Panc1 (cell line): ENCODE data around the gene RBFOX1. TPM values are rescaled to one million over a fixed set of nuclear protein-coding genes. Genes with fewer than 3 reads are reported as not detected.

ENCODE experiments used
- ATAC-seq: fragments of 200-7000 bp; cut with Tn5 transposase; 2 replicates; pipeline ENCODE4 v1.9.1; 2020; ENCODE audit warnings: mild to moderate bottlenecking, moderate library complexity
- BruUV-seq: library from RNA; stranded (reverse); fragments of 400-500 nt; replicated peaks from 2 replicates; lab custom pipeline; 2021; lab: Mats Ljungman, UMichigan
- CTCF ChIA-PET: fragments of 300-600 bp; sonication (Branson Sonifier 250); formaldehyde crosslinking; loops from one replicate; lab custom pipeline; 2022; ENCODE audit warnings: antibody characterized with exemption; lab: Charles Lee
- POLR2A ChIA-PET: fragments of 300-600 bp; sonication (Branson Sonifier 250); formaldehyde crosslinking; loops from one replicate; lab custom pipeline; 2022; ENCODE audit warnings: antibody characterized with exemption; lab: Charles Lee
- DNase-seq: peaks from one replicate; pipeline ENCODE4 v3.0.0-alpha.2; 2010; ENCODE audit warnings: low read depth, low spot score
- H3K27ac ChIP-seq: 2 replicates; pipeline ENCODE4 v1.5.1; 2011; ENCODE audit warnings: mild to moderate bottlenecking, low read length, inconsistent platforms
- H3K27me3 ChIP-seq: fragments of 200-500 bp; sonication (Bioruptor generic); 2 replicates; pipeline ENCODE4 v1.6.0; 2014; ENCODE audit warnings: low read length, inconsistent platforms; ENCODE audit not compliant: control insufficient read depth, insufficient read depth
- H3K36me3 ChIP-seq: fragments of 200-500 bp; sonication (Bioruptor generic); 2 replicates; pipeline ENCODE4 v1.5.1; 2014; ENCODE audit warnings: inconsistent platforms, mild to moderate bottlenecking, low read length, moderate library complexity; ENCODE audit not compliant: control insufficient read depth, insufficient read depth
- H3K4me1 ChIP-seq: 2 replicates; pipeline ENCODE4 v1.5.1; 2011; ENCODE audit warnings: inconsistent platforms, mild to moderate bottlenecking, low read length, moderate library complexity; ENCODE audit not compliant: control insufficient read depth, insufficient read depth
- H3K4me3 ChIP-seq, 2 experiments: 2 replicates each; pipeline ENCODE4 v1.5.1; 2011 to 2012; ENCODE audit warnings: low read depth in 2 of 2, low read length in 2 of 2, mild to moderate bottlenecking in 2 of 2, inconsistent platforms in 1 of 2, moderate library complexity in 1 of 2
- H3K9me3 ChIP-seq: fragments of 200-500 bp; sonication (Bioruptor generic); 2 replicates; pipeline ENCODE4 v1.5.1; 2014; ENCODE audit warnings: low read depth, mild to moderate bottlenecking, inconsistent platforms, low read length, moderate library complexity; ENCODE audit not compliant: control insufficient read depth, insufficient read depth
- POLR2AphosphoS5 ChIP-seq: IDR thresholded peaks from 2 replicates; pipeline ENCODE4 v1.6.1; 2012; ENCODE audit warnings: mild to moderate bottlenecking, low read depth, low read length, moderate library complexity
- SIN3A ChIP-seq: IDR thresholded peaks from 2 replicates; pipeline ENCODE4 v1.6.1; 2012; ENCODE audit warnings: low read depth, mild to moderate bottlenecking, low read length, moderate library complexity, borderline replicate concordance; ENCODE audit not compliant: insufficient read depth
- TCF7L2 ChIP-seq: IDR thresholded peaks from 2 replicates; pipeline ENCODE4 v1.6.1; 2011; ENCODE audit warnings: mild to moderate bottlenecking, low read depth, low read length, inconsistent platforms
- in situ Hi-C: cut with HindIII; loops from 2 replicates; pipeline ENCODE4 v1.10.0; 2016; ENCODE audit warnings: low sequenced_read_pairs, low pct_unique_long_range_greater_than_20kb
- intact Hi-C: fragments of 100-400 bp; cut with micrococcal nuclease; formaldehyde crosslinking; loops from one replicate; pipeline ENCODE4 v1.10.0; 2022; ENCODE audit not compliant: unreplicated experiment
- total RNA-seq: library from RNA; stranded (reverse); gene quantifications from one replicate; pipeline ENCODE4 v1.2.1, GENCODE V29; 2021; ENCODE audit not compliant: unreplicated experiment
- TF ChIP-seq, protein P1 (sequence below): fragments of 450-650 bp; IDR thresholded peaks from 2 replicates; pipeline ENCODE4 v1.5.1; 2017; ENCODE audit warnings: mild to moderate bottlenecking
- TF ChIP-seq, protein P2 (sequence below), 2 experiments: IDR thresholded peaks; 2 replicates each; pipeline ENCODE4 v1.6.1; 2011 to 2012; ENCODE audit warnings: low read depth in 2 of 2, control low read depth in 1 of 2, low read length in 1 of 2, mild to moderate bottlenecking in 1 of 2, moderate library complexity in 1 of 2; ENCODE audit not compliant: insufficient read depth in 1 of 2

Gene RBFOX1
- total RNA-seq, 1 experiment from 2014 or later, result not detected

- in situ Hi-C loops (no loop called here), intact Hi-C loops (no loop called here)
- TF ChIP-seq, protein P1, sequence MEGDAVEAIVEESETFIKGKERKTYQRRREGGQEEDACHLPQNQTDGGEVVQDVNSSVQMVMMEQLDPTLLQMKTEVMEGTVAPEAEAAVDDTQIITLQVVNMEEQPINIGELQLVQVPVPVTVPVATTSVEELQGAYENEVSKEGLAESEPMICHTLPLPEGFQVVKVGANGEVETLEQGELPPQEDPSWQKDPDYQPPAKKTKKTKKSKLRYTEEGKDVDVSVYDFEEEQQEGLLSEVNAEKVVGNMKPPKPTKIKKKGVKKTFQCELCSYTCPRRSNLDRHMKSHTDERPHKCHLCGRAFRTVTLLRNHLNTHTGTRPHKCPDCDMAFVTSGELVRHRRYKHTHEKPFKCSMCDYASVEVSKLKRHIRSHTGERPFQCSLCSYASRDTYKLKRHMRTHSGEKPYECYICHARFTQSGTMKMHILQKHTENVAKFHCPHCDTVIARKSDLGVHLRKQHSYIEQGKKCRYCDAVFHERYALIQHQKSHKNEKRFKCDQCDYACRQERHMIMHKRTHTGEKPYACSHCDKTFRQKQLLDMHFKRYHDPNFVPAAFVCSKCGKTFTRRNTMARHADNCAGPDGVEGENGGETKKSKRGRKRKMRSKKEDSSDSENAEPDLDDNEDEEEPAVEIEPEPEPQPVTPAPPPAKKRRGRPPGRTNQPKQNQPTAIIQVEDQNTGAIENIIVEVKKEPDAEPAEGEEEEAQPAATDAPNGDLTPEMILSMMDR, result no peak
- no peak for TF ChIP-seq TCF7L2
- TF ChIP-seq, protein P2, sequence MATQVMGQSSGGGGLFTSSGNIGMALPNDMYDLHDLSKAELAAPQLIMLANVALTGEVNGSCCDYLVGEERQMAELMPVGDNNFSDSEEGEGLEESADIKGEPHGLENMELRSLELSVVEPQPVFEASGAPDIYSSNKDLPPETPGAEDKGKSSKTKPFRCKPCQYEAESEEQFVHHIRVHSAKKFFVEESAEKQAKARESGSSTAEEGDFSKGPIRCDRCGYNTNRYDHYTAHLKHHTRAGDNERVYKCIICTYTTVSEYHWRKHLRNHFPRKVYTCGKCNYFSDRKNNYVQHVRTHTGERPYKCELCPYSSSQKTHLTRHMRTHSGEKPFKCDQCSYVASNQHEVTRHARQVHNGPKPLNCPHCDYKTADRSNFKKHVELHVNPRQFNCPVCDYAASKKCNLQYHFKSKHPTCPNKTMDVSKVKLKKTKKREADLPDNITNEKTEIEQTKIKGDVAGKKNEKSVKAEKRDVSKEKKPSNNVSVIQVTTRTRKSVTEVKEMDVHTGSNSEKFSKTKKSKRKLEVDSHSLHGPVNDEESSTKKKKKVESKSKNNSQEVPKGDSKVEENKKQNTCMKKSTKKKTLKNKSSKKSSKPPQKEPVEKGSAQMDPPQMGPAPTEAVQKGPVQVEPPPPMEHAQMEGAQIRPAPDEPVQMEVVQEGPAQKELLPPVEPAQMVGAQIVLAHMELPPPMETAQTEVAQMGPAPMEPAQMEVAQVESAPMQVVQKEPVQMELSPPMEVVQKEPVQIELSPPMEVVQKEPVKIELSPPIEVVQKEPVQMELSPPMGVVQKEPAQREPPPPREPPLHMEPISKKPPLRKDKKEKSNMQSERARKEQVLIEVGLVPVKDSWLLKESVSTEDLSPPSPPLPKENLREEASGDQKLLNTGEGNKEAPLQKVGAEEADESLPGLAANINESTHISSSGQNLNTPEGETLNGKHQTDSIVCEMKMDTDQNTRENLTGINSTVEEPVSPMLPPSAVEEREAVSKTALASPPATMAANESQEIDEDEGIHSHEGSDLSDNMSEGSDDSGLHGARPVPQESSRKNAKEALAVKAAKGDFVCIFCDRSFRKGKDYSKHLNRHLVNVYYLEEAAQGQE (IDR thresholded peaks at IDR 0.05; ENCODE audit: insufficient read depth in 1 of 2, low read depth in 2 of 2, low read length in 1 of 2), result no peak
- TF ChIP-seq POLR2AphosphoS5, result no peak
- TF ChIP-seq SIN3A, result no peak
- H3K27me3 ChIP-seq, result no peaks in the 10 kb centered on the region
- H3K27ac ChIP-seq, result no peak overlapping the region
- ChIA-PET CTCF (no interaction called here), POLR2A (no interaction called here)
- DNase-seq, result no peak
- no peaks in the 10 kb centered on the region for H3K4me1 ChIP-seq
- H3K4me3 ChIP-seq, result no peak overlapping the region
- H3K9me3 ChIP-seq, result no peaks in the 10 kb centered on the region
- no peaks in the 10 kb centered on the region for H3K36me3 ChIP-seq
- ATAC-seq, result no peak
- BruUV-seq, result no TSS peak
These were observed 45.5 kb downstream of the RBFOX1 start for GRCh38 chr16:7378024-7378695.

DNA sequence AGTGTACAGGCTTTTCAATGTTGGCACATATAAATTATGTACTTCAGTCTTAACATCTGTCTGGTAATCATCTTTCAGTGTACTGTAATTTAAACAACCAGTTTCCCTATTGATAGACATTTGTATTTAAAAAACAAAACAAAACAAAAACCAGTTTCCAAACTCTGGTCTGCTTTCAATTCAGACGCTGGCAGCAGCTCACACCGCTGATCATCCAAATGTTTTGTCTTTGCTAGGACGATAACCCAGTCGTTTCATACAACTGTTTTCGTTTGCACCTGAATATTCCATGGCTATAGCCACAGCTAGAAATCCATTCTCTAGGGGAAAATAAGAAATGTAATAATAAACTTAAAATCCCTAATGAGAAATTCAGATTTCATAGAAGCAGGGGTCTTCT, 47.8 kb downstream of the RBFOX1 start:
- TF ChIP-seq, protein P1, result no peak
- TF ChIP-seq POLR2AphosphoS5 (no peak), SIN3A (no peak), TCF7L2 (no peak)
- TF ChIP-seq, protein P2 (IDR thresholded peaks at IDR 0.05; ENCODE audit: insufficient read depth in 1 of 2, low read depth in 2 of 2, low read length in 1 of 2), result no peak
- Histone ChIP-seq H3K9me3 (no peaks in the 10 kb centered on the region), H3K27ac (no peak overlapping the region), H3K4me3 (no peak overlapping the region), H3K4me1 (no peaks in the 10 kb centered on the region), H3K27me3 (no peaks in the 10 kb centered on the region), H3K36me3 (no peaks in the 10 kb centered on the region)
- BruUV-seq, result no TSS peak
- intact Hi-C loops (no loop called here), in situ Hi-C loops (no loop called here)
- ChIA-PET POLR2A (no interaction called here), CTCF (no interaction called here)
- ATAC-seq (no peak), DNase-seq (no peak)
